H1 (cell line): ENCODE results near the gene PPP2R5B. TPM values are rescaled to one million over a fixed set of nuclear protein-coding genes. Genes with fewer than 3 reads are reported as not detected.

Experiments
- CTCF ChIA-PET: fragments of 300-600 bp; sonication (Branson Sonifier 250); formaldehyde crosslinking; loops from one replicate; lab custom pipeline; 2021; ENCODE audit not compliant: partially characterized antibody; lab: Charles Lee
- POLR2A ChIA-PET: fragments of 300-600 bp; sonication (Branson Sonifier 250); formaldehyde crosslinking; loops from one replicate; lab custom pipeline; 2021; ENCODE audit warnings: inconsistent platforms; ENCODE audit not compliant: partially characterized antibody; lab: Charles Lee
- DNase-seq, 2 experiments: peaks; one replicate each; pipeline versions ENCODE4 v3.0.0 to v3.0.0-alpha.2; 2010 to 2022; ENCODE audit warnings: low spot score in 2 of 2, low read depth in 1 of 2, mixed read lengths in 1 of 2
- FAIRE-seq: peaks from 2 replicates; lab custom pipeline; 2011; peaks lifted over from hg19 to GRCh38; lab: Jason Lieb, UNC
- H2AFZ ChIP-seq: 2 replicates; pipeline ENCODE4 v1.8.1; 2012; ENCODE audit warnings: low read length, inconsistent platforms
- H2AK5ac ChIP-seq: 2 replicates; pipeline ENCODE4 v1.6.1; 2013; ENCODE audit warnings: low read depth, low read length
- H2BK120ac ChIP-seq: replicated peaks from 2 replicates; pipeline ENCODE3; 2013; ENCODE audit warnings: low read depth, low read length, inconsistent platforms
- H2BK12ac ChIP-seq: 2 replicates; pipeline ENCODE4 v1.6.1; 2013; ENCODE audit warnings: low read depth, low read length
- H2BK15ac ChIP-seq: 2 replicates; pipeline ENCODE4 v1.6.1; 2013; ENCODE audit warnings: low read length
- H2BK20ac ChIP-seq: 2 replicates; pipeline ENCODE4 v1.6.1; 2013; ENCODE audit warnings: low read length
- H2BK5ac ChIP-seq: 2 replicates; pipeline ENCODE4 v1.6.1; 2013; ENCODE audit warnings: low read depth, low read length
- H3K14ac ChIP-seq: 2 replicates; pipeline ENCODE4 v1.6.1; 2013; ENCODE audit warnings: inconsistent platforms; ENCODE audit not compliant: insufficient read length
- H3K18ac ChIP-seq: 2 replicates; pipeline ENCODE4 v1.6.1; 2013; ENCODE audit warnings: low read length; ENCODE audit errors: extremely low read depth
- H3K23ac ChIP-seq: 2 replicates; pipeline ENCODE4 v1.6.1; 2013; ENCODE audit warnings: inconsistent platforms; ENCODE audit not compliant: insufficient read length
- H3K23me2 ChIP-seq: 2 replicates; pipeline ENCODE4 v1.6.1; 2013; ENCODE audit warnings: low read depth, low read length
- H3K27ac ChIP-seq: 2 replicates; pipeline ENCODE4 v1.6.1; 2011; ENCODE audit warnings: low read depth, low read length, inconsistent platforms
- H3K27me3 ChIP-seq, 4 experiments: replicated peaks in 1 of 4; 1 replicate in 1 of 4; 2 replicates in 3 of 4; pipeline versions ENCODE4 v1.6.1 to v1.8.1; 2011 to 2013; ENCODE audit warnings: low read length in 3 of 4, mild to moderate bottlenecking in 3 of 4, inconsistent platforms in 2 of 4, mixed read lengths in 2 of 4, moderate library complexity in 1 of 4; ENCODE audit not compliant: control insufficient read depth in 3 of 4, insufficient read depth in 3 of 4; ENCODE audit errors: extremely low read depth in 1 of 4
- H3K36me3 ChIP-seq, 4 experiments: 2 replicates each; pipeline versions ENCODE4 v1.6.1 to v1.8.1; 2011 to 2013; ENCODE audit warnings: mild to moderate bottlenecking in 4 of 4, low read length in 3 of 4, moderate library complexity in 2 of 4, control low read depth in 1 of 4, inconsistent platforms in 1 of 4; ENCODE audit not compliant: insufficient read depth in 4 of 4, control insufficient read depth in 2 of 4
- H3K4ac ChIP-seq: replicated peaks from 2 replicates; pipeline ENCODE3; 2013; ENCODE audit warnings: low read length, low read depth, mixed read lengths, inconsistent platforms; ENCODE audit not compliant: insufficient read length
- H3K4me1 ChIP-seq, 4 experiments: replicated peaks in 1 of 4; 1 replicate in 1 of 4; 2 replicates in 3 of 4; pipeline versions ENCODE4 v1.6.1 to v1.8.1; 2011 to 2013; ENCODE audit warnings: low read length in 3 of 4, inconsistent platforms in 2 of 4, mixed read lengths in 1 of 4; ENCODE audit not compliant: insufficient read depth in 4 of 4, control insufficient read depth in 3 of 4
- H3K4me2 ChIP-seq, 2 experiments: 2 replicates each; pipeline versions ENCODE4 v1.6.1 to v1.8.1; 2011 to 2013; ENCODE audit warnings: low read depth in 2 of 2, low read length in 2 of 2, control low read depth in 1 of 2, inconsistent platforms in 1 of 2, mild to moderate bottlenecking in 1 of 2; ENCODE audit not compliant: insufficient read depth in 1 of 2
- H3K4me3 ChIP-seq, 4 experiments: fragments of 200-600, 300-600 bp in 1 of 4; sonication (generic), shearing (Covaris generic), sonication (Bioruptor Twin) in 1 of 4; 2 replicates each; pipeline versions ENCODE4 v1.5.1 to v1.8.1; 2011 to 2016; ENCODE audit warnings: low read length in 4 of 4, low read depth in 3 of 4, control low read depth in 2 of 4, inconsistent platforms in 2 of 4, mild to moderate bottlenecking in 2 of 4, mixed read lengths in 1 of 4, moderate library complexity in 1 of 4; ENCODE audit not compliant: insufficient read depth in 2 of 4; ENCODE audit errors: extremely low read depth in 1 of 4
- H3K56ac ChIP-seq: replicated peaks from 2 replicates; pipeline ENCODE3; 2013; ENCODE audit warnings: low read depth, mild to moderate bottlenecking, mixed read lengths, low read length, inconsistent platforms; ENCODE audit not compliant: insufficient read length
- H3K79me1 ChIP-seq: 2 replicates; pipeline ENCODE4 v1.6.1; 2013; ENCODE audit warnings: low read depth, low read length, control low read depth
- H3K79me2 ChIP-seq, 2 experiments: 2 replicates each; pipeline versions ENCODE4 v1.6.1 to v1.8.1; 2012 to 2013; ENCODE audit warnings: low read length in 2 of 2, mild to moderate bottlenecking in 2 of 2, inconsistent platforms in 1 of 2; ENCODE audit not compliant: insufficient read depth in 2 of 2, control insufficient read depth in 1 of 2
- H3K9ac ChIP-seq, 4 experiments: replicated peaks in 1 of 4; 1 replicate in 1 of 4; 2 replicates in 3 of 4; pipeline versions ENCODE4 v1.6.1 to v1.8.1; 2011 to 2013; ENCODE audit warnings: low read depth in 3 of 4, low read length in 3 of 4, control low read depth in 2 of 4, mild to moderate bottlenecking in 2 of 4, moderate library complexity in 2 of 4, inconsistent platforms in 1 of 4; ENCODE audit errors: extremely low read depth in 1 of 4
- H3K9me3 ChIP-seq, 2 experiments: 2 replicates each; pipeline versions ENCODE4 v1.6.1 to v1.8.1; 2012 to 2013; ENCODE audit warnings: mild to moderate bottlenecking in 2 of 2, moderate library complexity in 2 of 2, control low read depth in 1 of 2, inconsistent platforms in 1 of 2, low read depth in 1 of 2, low read length in 1 of 2, mixed read lengths in 1 of 2; ENCODE audit not compliant: insufficient read depth in 2 of 2
- H4K20me1 ChIP-seq, 2 experiments: replicated peaks in 1 of 2; 2 replicates each; pipeline versions ENCODE3 to v1.8.1; 2011 to 2013; ENCODE audit warnings: inconsistent platforms in 2 of 2, low read length in 2 of 2, mild to moderate bottlenecking in 1 of 2; ENCODE audit not compliant: insufficient read depth in 2 of 2, control insufficient read depth in 1 of 2
- H4K5ac ChIP-seq: 2 replicates; pipeline ENCODE4 v1.6.1; 2013; ENCODE audit warnings: low read length, low read depth, mixed read lengths, inconsistent platforms; ENCODE audit not compliant: insufficient read length
- H4K8ac ChIP-seq: 2 replicates; pipeline ENCODE4 v1.8.0; 2013; ENCODE audit warnings: mild to moderate bottlenecking, moderate library complexity, low read length, inconsistent platforms; ENCODE audit not compliant: insufficient read depth; ENCODE audit errors: extremely low read depth
- H4K91ac ChIP-seq: replicated peaks from 2 replicates; pipeline ENCODE3; 2013; ENCODE audit warnings: low read length, mixed read lengths, inconsistent platforms; ENCODE audit not compliant: insufficient read length
- CTBP2 ChIP-seq: IDR thresholded peaks from 2 replicates; pipeline ENCODE4 v1.7.0; 2011; ENCODE audit warnings: borderline replicate concordance, mild to moderate bottlenecking, moderate library complexity, mixed read lengths, low read length; ENCODE audit not compliant: insufficient read depth, insufficient read length
- E2F6 ChIP-seq: IDR thresholded peaks from 2 replicates; pipeline ENCODE4 v1.6.1; 2012; ENCODE audit warnings: inconsistent platforms
- KDM1A ChIP-seq: fragments of 200-600, 300-600 bp; sonication (generic); IDR thresholded peaks from 2 replicates; pipeline ENCODE4 v1.7.1; 2016; ENCODE audit warnings: mild to moderate bottlenecking, low read length, borderline replicate concordance
- KDM4A ChIP-seq: IDR thresholded peaks from one replicate; pipeline ENCODE4 v1.7.1; 2012; ENCODE audit warnings: low read depth, mild to moderate bottlenecking, moderate library complexity, low read length, inconsistent platforms; ENCODE audit not compliant: severe bottlenecking
- POLR2A ChIP-seq, 2 experiments: IDR thresholded peaks; 1 replicate in 1 of 2; 2 replicates in 1 of 2; pipeline ENCODE4 v1.6.1; 2011; ENCODE audit warnings: low read depth in 2 of 2, low read length in 2 of 2, mild to moderate bottlenecking in 2 of 2; ENCODE audit errors: control extremely low read depth in 1 of 2
- SP1 ChIP-seq: IDR thresholded peaks from 2 replicates; pipeline ENCODE4 v1.6.1; 2011; ENCODE audit warnings: low read depth, low read length
- WGBS, 2 experiments: shearing (Covaris generic) in 1 of 2; methylation state at CpG; one replicate each; pipeline versions ENCODE4 v1.1.6 to v1.1.7; 2013 to 2015; ENCODE audit warnings: low lambda C conversion rate in 2 of 2, mixed read lengths in 2 of 2, inconsistent platforms in 1 of 2, low coverage in 1 of 2, missing lambda C conversion rate in 1 of 2; ENCODE audit not compliant: insufficient replicate concordance in 2 of 2, insufficient coverage in 1 of 2, insufficient read length in 1 of 2; ENCODE audit errors: extremely low coverage in 1 of 2, missing lambda C conversion rate in 1 of 2; 5-methylcytosine and 5-hydroxymethylcytosine counted together
- polyA plus RNA-seq, 7 experiments: library from polyadenylated mRNA; depleted of rRNA in 3 of 7; stranded (reverse) in 5 of 7; unstranded in 2 of 7; fragments of >200 nt in 5 of 7; fragments of 200-250 nt in 2 of 7; gene quantifications; 1 replicate in 5 of 7; 2 replicates in 1 of 7; 4 replicates in 1 of 7; pipeline versions ENCODE4 v1.2.1 to v1.2.3, GENCODE V29; 2011 to 2013; ENCODE audit warnings: missing spikeins in 2 of 7, mixed read lengths in 2 of 7
- total RNA-seq: library from RNA; stranded (reverse); fragmentation: NEBNext Ultra II Directional; extraction: Animal tissue kit (Norgen Biotek cat#: 25700); gene quantifications from 2 replicates; pipeline ENCODE4 v1.2.1, GENCODE V29; 2021

The PPP2R5B gene
- total and polyA plus RNA-seq, 2 of the 8 experiments (the other 6 are each of a cell fraction or from before 2014, with no cell fraction given), result 4.9 to 5.1 TPM

- Histone ChIP-seq H2BK12ac (no peak overlapping the region), H3K27me3 (peaks cover 0 to 6% (median 2%) of the 10 kb centered on the region in 4 experiments; a peak in 4 of 7 replicates), H3K14ac (no peak overlapping the region), H2BK120ac (no peak overlapping the region), H3K79me1 (no peaks in the 10 kb centered on the region), H2BK15ac (no peak overlapping the region), H3K36me3 (no peaks in the 10 kb centered on the region), H2AK5ac (no peak overlapping the region), H3K9me3 (no peaks in the 10 kb centered on the region), H3K4me1 (peaks cover 0 to 22% (median 11%) of the 10 kb centered on the region in 4 experiments; a peak in 6 of 7 replicates), H3K23ac (no peak overlapping the region), H2BK20ac (no peak overlapping the region), H3K4ac (no peak overlapping the region), H3K79me2 (no peaks in the 10 kb centered on the region), H4K5ac (no peak overlapping the region), H3K27ac (no peak overlapping the region), H4K20me1 (no peaks in the 10 kb centered on the region), H3K56ac (no peak overlapping the region), H3K18ac (no peak overlapping the region), H3K4me3 (no peak overlapping the region), H4K91ac (no peak overlapping the region), H3K9ac (no peak overlapping the region), H4K8ac (no peak overlapping the region), H2BK5ac (no peak overlapping the region), H3K23me2 (peaks cover 16% of the 10 kb centered on the region), H2AFZ (no peak overlapping the region), H3K4me2 (no peak overlapping the region; a peak in 1 of 4 replicates)
- WGBS, 2 experiments, result 86% methylated on average over 14 of the region's 14 CpGs; no CpG with 5 or more reads in 1 of the 2 experiments
- no peak for FAIRE-seq
- no peak for TF ChIP-seq E2F6
- no peak for TF ChIP-seq SP1
- TF ChIP-seq KDM4A, result no peak
- no peak for TF ChIP-seq KDM1A
- no peak for TF ChIP-seq CTBP2
- no peak for TF ChIP-seq POLR2A (IDR thresholded peaks at IDR 0.05; ENCODE audit: control extremely low read depth in 1 of 2, low read depth in 2 of 2, low read length in 2 of 2)
- CTCF ChIA-PET, result interaction anchor here (1.4 to 32.2 kb wide), 3 partner anchors 11 to 170 kb away, joined by 3 to 1058 read pairs (median 118); partner anchors contain the start of gene CDC42BPG
- POLR2A ChIA-PET, result interaction anchor here (1.1 to 24.6 kb wide), 2 partner anchors 12 to 22 kb away, joined by 4 to 408 read pairs; no protein-coding TSS in a partner anchor
- DNase-seq, result no peak
These were observed 44.1 kb upstream of the PPP2R5B start for GRCh38 chr11:64880240-64881001.
